Chondrocyte (in vitro differentiated cells): ENCODE measurements around the gene ZIC3. TPM values are rescaled to one million over a fixed set of nuclear protein-coding genes. Genes with fewer than 3 reads are reported as not detected.
"Not testable (repeated sequence)": the region's sequence is repeated elsewhere in the genome, so short reads cannot be mapped to it uniquely, and the experiment has no call there.

Experiments
- DNase-seq: peaks from one replicate; pipeline ENCODE4 v3.0.0; 2021; ENCODE audit warnings: mixed read lengths, low spot score
- H3K27ac Mint-ChIP-seq: one replicate; pipeline ENCODE4 v1.8.0; 2021; ENCODE audit warnings: mild to moderate bottlenecking, moderate library complexity, mixed read lengths; ENCODE audit not compliant: unreplicated experiment
- H3K27me3 Mint-ChIP-seq: 2 replicates; pipeline ENCODE4 v1.8.0; 2021; ENCODE audit warnings: low read depth, mixed read lengths
- H3K36me3 Mint-ChIP-seq: 2 replicates; pipeline ENCODE4 v1.8.0; 2021; ENCODE audit warnings: low read depth, mixed read lengths
- H3K4me1 Mint-ChIP-seq: 2 replicates; pipeline ENCODE4 v1.8.0; 2021; ENCODE audit warnings: low read depth, mild to moderate bottlenecking, mixed read lengths
- H3K4me3 Mint-ChIP-seq: one replicate; pipeline ENCODE4 v1.8.0; 2021; ENCODE audit warnings: mild to moderate bottlenecking, moderate library complexity, mixed read lengths; ENCODE audit not compliant: unreplicated experiment
- H3K9me3 Mint-ChIP-seq: 2 replicates; pipeline ENCODE4 v1.8.0; 2021; ENCODE audit warnings: low read depth, mixed read lengths
- CTCF ChIP-seq: fragments of 200-600 bp; sonication (generic); IDR thresholded peaks from 2 replicates; pipeline ENCODE4 v1.5.0; 2021; ENCODE audit warnings: antibody characterized with exemption, mild to moderate bottlenecking, moderate library complexity
- total RNA-seq: library from RNA; stranded (reverse); gene quantifications from 3 replicates; pipeline ENCODE4 v1.2.1, GENCODE V29; 2021

The ZIC3 gene
- total RNA-seq, 1 donor from 2014 or later, result not detected

- no peak for TF ChIP-seq CTCF
- Mint-ChIP-seq H3K27me3 (peaks cover 25% of the 10 kb centered on the region), H3K36me3 (no peaks in the 10 kb centered on the region), H3K9me3 (peaks cover 19% of the 10 kb centered on the region), H3K4me3 (no peak overlapping the region), H3K4me1 (no peaks in the 10 kb centered on the region), H3K27ac (no peak overlapping the region)
- no peak for DNase-seq
Measured at GRCh38 chrX:137549073-137549472, 16.9 kb upstream of the ZIC3 start.

DNA sequence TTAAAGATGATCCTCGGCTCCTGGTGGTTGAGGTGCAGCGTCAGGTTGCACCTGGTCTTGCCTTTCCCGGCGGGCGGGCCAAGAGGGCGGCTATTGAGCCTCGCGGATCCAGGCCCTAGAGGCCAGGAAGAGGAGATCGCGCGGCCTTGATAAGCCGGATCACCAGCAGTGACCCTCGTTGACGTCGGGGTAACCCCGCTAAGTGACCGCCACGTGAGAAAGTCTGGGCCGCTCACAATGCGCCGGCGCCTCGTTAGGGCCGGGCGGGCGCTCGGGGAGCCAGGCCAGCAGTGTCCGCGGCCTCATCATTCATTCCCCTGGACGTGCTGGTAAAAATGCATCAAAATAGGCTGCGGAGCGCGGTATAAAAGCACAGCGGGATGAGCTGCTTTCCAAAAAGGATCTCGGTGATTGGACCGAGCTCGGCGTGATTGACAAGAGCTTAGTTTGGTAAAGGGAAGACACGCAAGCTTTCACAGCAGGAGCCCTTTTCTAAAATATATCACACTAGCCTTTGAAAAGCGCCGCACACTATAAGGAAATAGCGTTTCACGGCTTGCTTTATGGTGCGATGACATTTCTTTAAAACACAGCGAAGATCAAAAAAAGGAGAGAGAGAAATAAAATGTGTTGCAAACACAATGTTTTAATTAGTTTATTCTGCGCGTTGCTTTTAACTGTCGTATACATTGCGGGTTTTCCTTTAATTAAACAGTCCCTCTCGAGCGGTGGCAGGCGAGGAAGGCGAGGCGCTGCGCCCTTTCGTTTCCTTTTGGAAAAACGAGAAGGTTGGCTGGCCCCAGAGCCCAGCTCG, 15.9 kb upstream of the ZIC3 start:
- DNase-seq, result no peak
- Mint-ChIP-seq H3K27ac (no peak overlapping the region), H3K36me3 (no peaks in the 10 kb centered on the region), H3K4me3 (peak overlapping the region; percentile 31), H3K27me3 (peaks cover 25% of the 10 kb centered on the region), H3K4me1 (no peaks in the 10 kb centered on the region), H3K9me3 (peaks cover 19% of the 10 kb centered on the region)
- no peak for TF ChIP-seq CTCF

DNA sequence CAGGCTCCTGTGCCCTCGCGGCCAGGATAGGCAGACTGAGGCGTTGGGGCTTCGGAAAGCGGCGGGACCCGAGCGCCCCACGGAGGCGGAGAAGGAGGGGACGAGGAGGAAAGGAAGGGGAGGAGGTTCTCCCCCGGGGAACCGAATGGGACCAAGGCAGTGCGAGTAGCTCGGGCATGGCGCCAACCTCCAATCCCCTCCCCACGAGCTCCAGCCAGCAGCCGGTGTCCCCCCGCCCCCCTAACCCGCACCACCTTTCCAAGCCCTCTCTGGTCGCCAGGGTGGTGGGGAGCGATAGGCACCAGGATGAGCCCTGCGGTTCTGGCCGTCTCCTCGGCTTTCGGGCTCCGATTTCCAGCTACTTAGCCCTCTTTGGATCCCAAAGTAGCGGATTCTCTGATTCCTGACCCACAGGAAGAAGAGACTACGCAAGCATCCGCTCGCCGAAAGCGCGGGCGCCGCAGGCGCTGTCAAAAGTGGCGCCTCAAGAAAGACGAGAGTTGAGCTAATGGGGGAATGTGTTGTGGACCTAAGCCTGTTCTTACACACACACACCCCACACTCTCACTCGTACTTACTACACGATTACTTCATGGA, 15.2 kb upstream of the ZIC3 start:
- Mint-ChIP-seq H3K36me3 (no peaks in the 10 kb centered on the region), H3K9me3 (peaks cover 14% of the 10 kb centered on the region), H3K27ac (no peak overlapping the region), H3K27me3 (peaks cover 25% of the 10 kb centered on the region), H3K4me1 (no peaks in the 10 kb centered on the region), H3K4me3 (peak overlapping the region; percentile 18)
- TF ChIP-seq CTCF, result no peak
- no peak for DNase-seq

DNA sequence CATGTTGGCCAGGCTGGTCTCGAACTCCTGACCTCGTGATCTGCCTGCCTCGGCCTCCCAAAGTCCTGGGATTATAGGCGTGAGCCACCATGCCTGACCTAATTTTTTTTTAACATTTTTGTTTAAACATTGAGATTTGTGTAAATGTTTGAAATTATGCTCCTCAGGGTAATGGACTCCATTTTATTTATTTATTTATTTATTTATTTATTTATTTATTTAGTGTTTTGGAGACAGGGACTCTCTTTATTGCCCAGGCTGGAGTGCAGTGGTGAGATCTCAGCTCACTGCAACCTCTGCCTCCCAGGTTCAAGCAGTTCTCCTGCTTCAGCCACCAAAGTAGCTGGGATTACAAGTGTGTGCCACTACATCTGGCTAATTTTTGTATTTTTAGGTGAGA, 13.8 kb upstream of the ZIC3 start:
- not testable (repeated sequence) for H3K9me3 Mint-ChIP-seq, H3K4me3 Mint-ChIP-seq, DNase-seq, H3K36me3 Mint-ChIP-seq, H3K4me1 Mint-ChIP-seq, H3K27ac Mint-ChIP-seq
- peaks cover 20% of the 10 kb centered on the region for H3K27me3 Mint-ChIP-seq

GRCh38 chrX:137562096-137562495, 3.8 kb upstream of the ZIC3 start:
- no peak for TF ChIP-seq CTCF
- H3K27ac Mint-ChIP-seq, result no peak overlapping the region
- peaks cover 5% of the 10 kb centered on the region for H3K9me3 Mint-ChIP-seq
- H3K27me3 Mint-ChIP-seq, result peaks cover 32% of the 10 kb centered on the region
- H3K36me3 Mint-ChIP-seq, result peaks cover 4% of the 10 kb centered on the region
- no peak overlapping the region for H3K4me3 Mint-ChIP-seq
- peaks cover 4% of the 10 kb centered on the region for H3K4me1 Mint-ChIP-seq
- no peak for DNase-seq
